Astrocyte of the spinal cord (primary cell): ENCODE data around the gene ANKRD9.

Experiments used
- DNase-seq: peaks from one replicate; pipeline ENCODE4 v3.0.0; 2011; ENCODE audit warnings: low read depth, low spot score
- H3K4me3 ChIP-seq: 2 replicates; pipeline ENCODE4 v1.5.1; 2011; ENCODE audit warnings: low read depth, mild to moderate bottlenecking, low read length, moderate library complexity
- CTCF ChIP-seq: IDR thresholded peaks from 2 replicates; pipeline ENCODE4 v1.5.1; 2012; ENCODE audit warnings: low read depth, mild to moderate bottlenecking, low read length, inconsistent platforms
- in situ Hi-C: cut with HindIII; loops from 2 replicates; pipeline ENCODE4 v1.10.0; 2017; ENCODE audit warnings: low sequenced_read_pairs

ANKRD9 gene

GRCh38 chr14:102516531-102517391 is 7.2 kb upstream of the ANKRD9 start:
- DNase-seq, result peak; percentile 21
- H3K4me3 ChIP-seq, result peak overlapping the region; percentile 48
- peak; percentile 55 for TF ChIP-seq CTCF
- in situ Hi-C loops, result no loop called here

- no peak for DNase-seq
- in situ Hi-C loops, result no loop called here
- H3K4me3 ChIP-seq, result no peak overlapping the region
- no peak for TF ChIP-seq CTCF
These were observed 5.6 kb upstream of the ANKRD9 start for GRCh38 chr14:102514987-102515733.

- no peak for TF ChIP-seq CTCF
These were observed 4.6 kb upstream of the ANKRD9 start for GRCh38 chr14:102513899-102514772.

GRCh38 chr14:102512793-102513300 is 3.3 kb upstream of the ANKRD9 start:
- no peak for TF ChIP-seq CTCF
- in situ Hi-C loops, result no loop called here

More at GRCh38 chr14:102513899-102514772, 4.6 kb upstream of the ANKRD9 start:
- in situ Hi-C loops, result no loop called here
- no peak for DNase-seq
- H3K4me3 ChIP-seq, result no peak overlapping the region

GRCh38 chr14:102511538-102511937 is 2.0 kb upstream of the ANKRD9 start:
- no peak overlapping the region for H3K4me3 ChIP-seq
- in situ Hi-C loops, result no loop called here
- no peak for TF ChIP-seq CTCF
- DNase-seq, result no peak

More at GRCh38 chr14:102512793-102513300, 3.3 kb upstream of the ANKRD9 start:
- DNase-seq, result no peak
- H3K4me3 ChIP-seq, result no peak overlapping the region
